ENCODE results near the gene SLC11A2. TPM values are rescaled to one million over a fixed set of nuclear protein-coding genes. Genes with fewer than 3 reads are reported as not detected.

The SLC11A2 gene
- total and polyA plus RNA-seq, 2 of the 13 experiments (the other 11 are each of a cell fraction or from before 2014, with no cell fraction given): 71.7 to 77.0 TPM

- H3K4me1 ChIP-seq (ENCODE audit: insufficient read depth, low read length): peaks cover 66% of the 10 kb centered on the region
- H3K79me2 ChIP-seq (ENCODE audit: insufficient read depth, low read length): peaks cover 8% of the 10 kb centered on the region
- ChIA-PET CTCF (ENCODE audit: low intra/inter-chr PET ratio, low total read pairs) (no interaction called here), POLR2A (interaction anchor here (1.6 to 3.4 kb wide), 4 partner anchors 11 to 110 kb away, joined by 5 to 46 read pairs (median 17); partner anchors contain the start of gene SLC11A2)
- H3K9me3 ChIP-seq (ENCODE audit: low read length): no peaks in the 10 kb centered on the region
- H3K27ac ChIP-seq (ENCODE audit: extremely low read length, insufficient read depth, low read length): peak overlapping the region; percentile 93
- WGBS (ENCODE audit: low lambda C conversion rate): 5% methylated on average over 6 of the region's 6 CpGs
- in situ Hi-C loops (cut with HindIII; ENCODE audit: extremely low pct_ligation_motif_present, low pct_unique_long_range_greater_than_20kb) (no loop called here), intact Hi-C loops (cut with micrococcal nuclease; ENCODE audit: unreplicated experiment) (loop anchor here (5.0 kb wide), 1 partner anchor 1978 kb away; the partner anchor contains the start of gene ARF3)
- H3K27me3 ChIP-seq (ENCODE audit: control insufficient read depth in 1 of 2, insufficient read depth in 2 of 2, low read length in 2 of 2): no peaks in the 10 kb centered on the region
- H3K9ac ChIP-seq (ENCODE audit: insufficient read depth, low read depth, low read length): peak overlapping the region; percentile 46
- H4K20me1 ChIP-seq (ENCODE audit: insufficient read depth, low read length): no peaks in the 10 kb centered on the region
- peak; percentile 26 for ATAC-seq
- peak; percentile 57 for DNase-seq (ENCODE audit: low spot score)
- peak overlapping the region; percentile 58 for H3K4me2 ChIP-seq (ENCODE audit: low read depth, low read length)
- peaks cover under 1 to 4% of the 10 kb centered on the region in 2 experiments; a peak in 4 of 5 replicates for H3K36me3 ChIP-seq (replicated peaks in 1 of 2; ENCODE audit: control insufficient read depth in 1 of 2, insufficient read depth in 2 of 2, low read length in 2 of 2)
- no TSS peak for BruUV-seq (replicated peaks)
- H2AFZ ChIP-seq (ENCODE audit: low read length): no peak overlapping the region
- peak; percentile 83 for FAIRE-seq
- H3K4me3 ChIP-seq (replicated peaks in 1 of 3; ENCODE audit: insufficient read depth in 1 of 3, low read depth in 2 of 3, low read length in 3 of 3): peak overlapping the region in 2 of 3 experiments; percentile 14 to 16; a peak in 1 of 6 replicates
- TF ChIP-seq ZNF367 (CRISPR knock-in tag; IDR thresholded peaks at IDR 0.05; ENCODE audit: borderline replicate concordance) (no peak), ZNF607 (CRISPR knock-in tag; IDR thresholded peaks at IDR 0.05; ENCODE audit: borderline replicate concordance) (no peak), TFAP4 (IDR thresholded peaks at IDR 0.05; ENCODE audit: borderline replicate concordance, low read depth) (peak; percentile 6; the same call in 1 of the 2 replicates), SMARCC2 (IDR thresholded peaks at IDR 0.05) (no peak), FOXA3 (CRISPR knock-in tag; IDR thresholded peaks at IDR 0.05) (peak; percentile 80), KLF16 (CRISPR knock-in tag; IDR thresholded peaks at IDR 0.05) (no peak), SAP130 (CRISPR knock-in tag; IDR thresholded peaks at IDR 0.05; ENCODE audit: low read depth) (0 out of 2 replicates have a peak, but pooled peaks have one; percentile 41), HMG20A (CRISPR knock-in tag; IDR thresholded peaks at IDR 0.05; ENCODE audit: borderline replicate concordance) (0 out of 2 replicates have a peak, but pooled peaks have one; percentile 26), SNRNP70 (IDR thresholded peaks at IDR 0.05; ENCODE audit: low read depth, low read length) (no peak), ISL2 (CRISPR knock-in tag; IDR thresholded peaks at IDR 0.05) (0 out of 2 replicates have a peak, but pooled peaks have one; percentile 33), ELK4 (CRISPR knock-in tag; IDR thresholded peaks at IDR 0.05; ENCODE audit: borderline replicate concordance) (no peak), ZNF205 (CRISPR knock-in tag; IDR thresholded peaks at IDR 0.05) (no peak), CAMTA2 (CRISPR knock-in tag; IDR thresholded peaks at IDR 0.05; ENCODE audit: borderline replicate concordance) (no peak), SNAPC5 (CRISPR knock-in tag; IDR thresholded peaks at IDR 0.05; ENCODE audit: borderline replicate concordance) (no peak), SOX5 (CRISPR knock-in tag; IDR thresholded peaks at IDR 0.05; ENCODE audit: borderline replicate concordance) (peak; percentile 83), U2AF1 (optimal IDR thresholded peaks at IDR 0.05; ENCODE audit: low read depth, low read length) (no peak)
- TF ChIP-seq, protein P1, sequence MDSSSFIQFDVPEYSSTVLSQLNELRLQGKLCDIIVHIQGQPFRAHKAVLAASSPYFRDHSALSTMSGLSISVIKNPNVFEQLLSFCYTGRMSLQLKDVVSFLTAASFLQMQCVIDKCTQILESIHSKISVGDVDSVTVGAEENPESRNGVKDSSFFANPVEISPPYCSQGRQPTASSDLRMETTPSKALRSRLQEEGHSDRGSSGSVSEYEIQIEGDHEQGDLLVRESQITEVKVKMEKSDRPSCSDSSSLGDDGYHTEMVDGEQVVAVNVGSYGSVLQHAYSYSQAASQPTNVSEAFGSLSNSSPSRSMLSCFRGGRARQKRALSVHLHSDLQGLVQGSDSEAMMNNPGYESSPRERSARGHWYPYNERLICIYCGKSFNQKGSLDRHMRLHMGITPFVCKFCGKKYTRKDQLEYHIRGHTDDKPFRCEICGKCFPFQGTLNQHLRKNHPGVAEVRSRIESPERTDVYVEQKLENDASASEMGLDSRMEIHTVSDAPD (CRISPR knock-in tag; IDR thresholded peaks at IDR 0.05): no peak
- TF ChIP-seq, protein P2, sequence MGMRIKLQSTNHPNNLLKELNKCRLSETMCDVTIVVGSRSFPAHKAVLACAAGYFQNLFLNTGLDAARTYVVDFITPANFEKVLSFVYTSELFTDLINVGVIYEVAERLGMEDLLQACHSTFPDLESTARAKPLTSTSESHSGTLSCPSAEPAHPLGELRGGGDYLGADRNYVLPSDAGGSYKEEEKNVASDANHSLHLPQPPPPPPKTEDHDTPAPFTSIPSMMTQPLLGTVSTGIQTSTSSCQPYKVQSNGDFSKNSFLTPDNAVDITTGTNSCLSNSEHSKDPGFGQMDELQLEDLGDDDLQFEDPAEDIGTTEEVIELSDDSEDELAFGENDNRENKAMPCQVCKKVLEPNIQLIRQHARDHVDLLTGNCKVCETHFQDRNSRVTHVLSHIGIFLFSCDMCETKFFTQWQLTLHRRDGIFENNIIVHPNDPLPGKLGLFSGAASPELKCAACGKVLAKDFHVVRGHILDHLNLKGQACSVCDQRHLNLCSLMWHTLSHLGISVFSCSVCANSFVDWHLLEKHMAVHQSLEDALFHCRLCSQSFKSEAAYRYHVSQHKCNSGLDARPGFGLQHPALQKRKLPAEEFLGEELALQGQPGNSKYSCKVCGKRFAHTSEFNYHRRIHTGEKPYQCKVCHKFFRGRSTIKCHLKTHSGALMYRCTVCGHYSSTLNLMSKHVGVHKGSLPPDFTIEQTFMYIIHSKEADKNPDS (CRISPR knock-in tag; IDR thresholded peaks at IDR 0.05): no peak
These were observed 91.0 kb downstream of the SLC11A2 start for GRCh38 chr12:50934981-50935807.

Data from HepG2 (cell line).